Measurements from ENCODE around the gene OSBP2.
"Not testable (repeated sequence)": the region's sequence is repeated elsewhere in the genome, so short reads cannot be mapped to it uniquely, and the experiment has no call there.

Gene OSBP2

DNA sequence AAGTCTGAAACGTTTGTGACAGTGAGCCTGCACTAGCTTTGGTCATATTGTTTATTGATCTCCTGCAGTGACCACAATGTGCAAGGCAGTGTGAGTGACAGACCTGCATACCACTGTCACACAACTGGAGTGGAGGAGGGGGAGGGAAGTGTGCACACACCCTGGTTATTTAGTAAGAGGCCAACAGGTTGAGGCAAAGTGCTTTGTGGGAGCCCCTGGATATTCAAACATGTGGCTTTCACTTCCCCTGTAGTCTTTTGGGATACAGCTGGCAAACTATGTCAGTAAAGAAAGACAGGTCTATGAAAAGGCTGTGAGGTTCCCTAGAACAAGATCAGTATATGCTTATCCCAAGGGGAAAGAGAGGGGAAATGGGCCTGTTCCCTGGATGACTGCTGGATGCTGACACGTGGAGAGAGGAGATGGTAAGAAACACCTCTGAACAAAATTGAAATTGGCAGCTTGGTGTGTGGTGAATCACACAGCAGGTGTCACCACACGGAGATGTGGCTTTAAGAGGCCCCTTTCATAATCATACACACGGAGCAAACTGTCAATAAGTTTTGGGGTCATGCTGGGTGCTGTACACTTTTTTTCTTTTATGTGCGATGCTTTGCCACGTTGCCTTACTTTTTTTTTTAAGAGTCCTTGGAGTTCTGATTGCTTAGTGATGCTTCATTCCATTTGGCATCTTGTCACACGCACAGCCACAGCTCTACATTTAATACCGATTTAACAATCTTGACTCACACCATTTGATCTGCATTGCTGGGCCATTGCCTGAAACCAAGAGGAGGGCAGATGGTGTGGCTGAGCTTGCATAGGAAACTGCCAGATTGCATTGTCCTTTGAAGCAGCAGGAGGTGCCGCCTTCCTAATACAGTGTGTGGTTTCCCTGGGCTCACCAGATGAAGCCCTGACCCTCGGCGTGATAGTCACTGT, 11.3 kb downstream of the OSBP2 start:
- TF ChIP-seq, protein P1, sequence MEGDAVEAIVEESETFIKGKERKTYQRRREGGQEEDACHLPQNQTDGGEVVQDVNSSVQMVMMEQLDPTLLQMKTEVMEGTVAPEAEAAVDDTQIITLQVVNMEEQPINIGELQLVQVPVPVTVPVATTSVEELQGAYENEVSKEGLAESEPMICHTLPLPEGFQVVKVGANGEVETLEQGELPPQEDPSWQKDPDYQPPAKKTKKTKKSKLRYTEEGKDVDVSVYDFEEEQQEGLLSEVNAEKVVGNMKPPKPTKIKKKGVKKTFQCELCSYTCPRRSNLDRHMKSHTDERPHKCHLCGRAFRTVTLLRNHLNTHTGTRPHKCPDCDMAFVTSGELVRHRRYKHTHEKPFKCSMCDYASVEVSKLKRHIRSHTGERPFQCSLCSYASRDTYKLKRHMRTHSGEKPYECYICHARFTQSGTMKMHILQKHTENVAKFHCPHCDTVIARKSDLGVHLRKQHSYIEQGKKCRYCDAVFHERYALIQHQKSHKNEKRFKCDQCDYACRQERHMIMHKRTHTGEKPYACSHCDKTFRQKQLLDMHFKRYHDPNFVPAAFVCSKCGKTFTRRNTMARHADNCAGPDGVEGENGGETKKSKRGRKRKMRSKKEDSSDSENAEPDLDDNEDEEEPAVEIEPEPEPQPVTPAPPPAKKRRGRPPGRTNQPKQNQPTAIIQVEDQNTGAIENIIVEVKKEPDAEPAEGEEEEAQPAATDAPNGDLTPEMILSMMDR (IDR thresholded peaks at IDR 0.05; ENCODE audit: borderline replicate concordance, insufficient read depth, low read depth, low read length), result no peak

DNA sequence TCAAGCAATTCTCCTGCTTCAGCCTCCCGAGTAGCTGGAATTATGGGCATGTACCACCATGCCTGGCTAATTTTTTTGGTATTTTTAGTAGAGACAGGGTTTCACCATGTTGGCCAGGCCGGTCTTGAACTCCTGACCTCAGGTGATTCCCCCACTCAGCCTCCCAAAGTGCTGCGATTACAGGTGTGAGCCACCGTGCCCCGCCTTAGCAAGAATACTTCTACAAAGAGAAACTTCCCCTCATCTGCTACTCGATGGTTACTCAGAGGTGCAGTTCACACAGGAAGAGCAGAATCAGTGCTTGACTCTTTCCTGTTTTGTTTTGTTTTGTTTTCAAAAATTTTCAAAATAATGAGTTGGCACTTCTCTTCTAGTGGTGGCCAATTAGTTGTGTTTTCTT, 15.3 kb downstream of the OSBP2 start:
- H3K4me3 ChIP-seq (ENCODE audit: low read depth, low read length), result not testable (repeated sequence)

More for the DNA sequence above, 11.3 kb downstream of the OSBP2 start:
- no peak overlapping the region for H3K4me3 ChIP-seq (ENCODE audit: low read depth, low read length)

DNA sequence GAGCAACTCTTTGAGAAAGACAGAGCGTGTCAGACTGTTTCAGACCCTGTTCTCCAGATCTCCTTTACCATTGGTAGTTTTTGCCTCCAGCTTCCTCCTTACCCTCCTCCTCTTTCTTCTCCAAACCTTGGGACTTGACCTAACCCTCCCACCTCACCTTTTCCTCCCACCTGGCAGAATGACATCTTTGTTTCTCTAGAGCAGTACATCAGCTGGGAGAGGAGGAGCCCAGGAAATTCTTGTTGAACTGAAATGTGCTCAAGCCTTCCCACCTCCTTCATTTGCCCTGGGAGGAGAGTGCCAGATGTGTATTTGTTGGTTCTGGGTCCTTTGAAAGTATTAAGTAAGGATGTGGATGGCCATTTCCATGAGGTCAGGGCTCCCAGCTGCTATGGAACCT, 17.4 kb downstream of the OSBP2 start:
- TF ChIP-seq, protein P1 (IDR thresholded peaks at IDR 0.05; ENCODE audit: borderline replicate concordance, insufficient read depth, low read depth, low read length), result no peak
- H3K4me3 ChIP-seq (ENCODE audit: low read depth, low read length), result no peak overlapping the region

DNA sequence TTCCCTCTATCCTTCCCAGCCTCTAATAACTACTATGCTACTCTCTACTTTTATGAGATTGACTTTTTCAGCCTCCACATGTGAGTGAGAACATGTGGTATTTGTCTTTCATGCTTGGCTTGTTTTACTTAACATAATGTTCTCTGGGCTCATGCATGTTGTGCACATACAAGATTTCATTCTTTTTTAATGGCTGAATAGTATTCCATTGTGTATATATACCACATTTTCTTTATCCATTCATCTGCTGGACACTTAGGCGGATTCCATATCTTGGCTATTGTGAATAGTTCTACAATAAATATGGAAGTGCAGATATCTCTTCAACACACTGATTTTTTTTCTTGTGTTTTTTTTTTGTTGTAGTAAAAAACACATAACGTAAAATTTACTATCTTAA, 19.4 kb downstream of the OSBP2 start:
- no peak overlapping the region for H3K4me3 ChIP-seq (ENCODE audit: low read depth, low read length)
- TF ChIP-seq, protein P1 (IDR thresholded peaks at IDR 0.05; ENCODE audit: borderline replicate concordance, insufficient read depth, low read depth, low read length), result no peak

DNA sequence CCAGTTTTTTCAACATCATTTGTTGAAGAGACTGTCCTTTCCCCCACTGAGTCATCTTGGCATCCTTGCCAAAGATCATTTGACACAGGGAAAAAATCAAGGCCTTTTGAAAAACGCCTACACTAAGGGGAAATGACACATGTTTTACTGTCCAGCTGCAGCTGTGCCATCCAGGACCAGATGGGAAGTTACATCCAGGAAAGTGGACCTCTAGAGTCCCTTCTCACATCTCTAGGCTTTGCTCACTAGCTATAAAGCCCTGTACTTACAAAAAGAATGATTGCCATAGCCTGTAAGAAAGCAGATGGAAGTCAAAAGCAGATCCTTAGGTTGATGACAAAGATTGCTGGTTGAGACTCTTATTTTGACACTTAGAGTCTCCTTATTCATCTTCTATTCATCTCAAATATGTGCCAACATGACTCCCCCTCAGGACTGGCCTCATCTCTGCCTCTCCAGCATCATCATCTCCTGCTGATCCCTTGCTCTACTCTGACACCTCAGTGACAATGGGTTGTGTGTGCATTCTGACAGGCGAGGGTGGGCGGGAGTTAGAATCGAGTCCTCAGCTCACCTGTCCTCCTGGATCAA, 22.8 kb downstream of the OSBP2 start:
- TF ChIP-seq, protein P1 (IDR thresholded peaks at IDR 0.05; ENCODE audit: borderline replicate concordance, insufficient read depth, low read depth, low read length), result no peak
- H3K4me3 ChIP-seq (ENCODE audit: low read depth, low read length), result no peak overlapping the region

DNA sequence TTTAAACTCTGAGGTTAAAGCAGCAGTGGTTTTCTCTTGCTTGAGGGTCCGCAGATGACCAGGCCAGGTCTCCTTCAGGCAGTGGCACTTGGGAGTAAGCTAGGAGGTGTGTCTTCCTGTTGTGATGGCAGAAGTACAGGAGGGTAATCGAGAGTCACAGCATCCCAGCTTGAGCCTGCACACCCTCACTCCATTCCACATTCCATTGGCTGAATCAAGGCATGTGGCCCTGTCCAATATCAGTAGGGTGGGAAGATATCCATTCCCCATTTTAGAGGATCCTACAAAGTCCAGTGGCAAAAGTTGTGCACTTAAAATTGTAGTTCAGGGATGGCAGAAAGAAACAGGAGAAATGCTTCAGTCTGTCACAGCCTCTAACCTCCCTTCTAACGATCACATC, 23.3 kb downstream of the OSBP2 start:
- H3K4me3 ChIP-seq (ENCODE audit: low read depth, low read length), result no peak overlapping the region

DNA sequence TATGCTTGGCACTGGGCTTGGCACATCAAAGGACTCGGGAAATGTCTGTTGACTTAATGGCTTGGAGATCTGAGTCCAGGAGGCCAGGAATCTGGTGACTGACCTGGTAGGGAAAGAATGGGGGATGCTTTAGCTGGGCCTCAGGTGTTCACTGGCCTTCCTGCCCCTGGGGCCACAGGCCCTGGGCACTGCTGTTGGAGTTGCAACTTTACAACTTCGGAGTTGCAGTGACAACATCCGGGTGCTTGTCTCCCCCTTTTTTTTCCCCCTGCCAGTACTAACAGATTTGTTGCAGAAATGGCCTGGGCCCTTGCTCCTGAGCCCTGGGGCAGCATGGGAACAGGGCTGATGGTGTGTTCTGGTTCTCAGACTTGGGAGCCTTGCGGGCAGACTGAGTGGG, 23.8 kb downstream of the OSBP2 start:
- H3K4me3 ChIP-seq (ENCODE audit: low read depth, low read length), result no peak overlapping the region
- TF ChIP-seq, protein P1 (IDR thresholded peaks at IDR 0.05; ENCODE audit: borderline replicate concordance, insufficient read depth, low read depth, low read length), result no peak

More for the DNA sequence above, 23.3 kb downstream of the OSBP2 start:
- TF ChIP-seq, protein P1 (IDR thresholded peaks at IDR 0.05; ENCODE audit: borderline replicate concordance, insufficient read depth, low read depth, low read length), result no peak
